Body of pancreas (tissue), 4 donors: ENCODE measurements around the gene GNRH2.

Source experiments
- POLR2A ChIP-seq, 3 donors: fragments of 450-650 bp; IDR thresholded peaks; one replicate each; pipeline ENCODE4 v1.6.1; 2016; ENCODE audit warnings: antibody characterized with exemption in 3 of 3, mild to moderate bottlenecking in 2 of 3
- TF ChIP-seq, protein P1 (sequence below), 7 experiments: fragments of 450-650 bp in 4 of 7; fragments of 200-600 bp in 3 of 7; sonication (generic) in 3 of 7; IDR thresholded peaks; one replicate each; pipeline ENCODE4 v1.5.1; 2016 to 2019; ENCODE audit warnings: antibody characterized with exemption in 7 of 7

GRCh38 chr20:3080939-3081388 is 37.5 kb downstream of the GNRH2 start:
- TF ChIP-seq, protein P1, sequence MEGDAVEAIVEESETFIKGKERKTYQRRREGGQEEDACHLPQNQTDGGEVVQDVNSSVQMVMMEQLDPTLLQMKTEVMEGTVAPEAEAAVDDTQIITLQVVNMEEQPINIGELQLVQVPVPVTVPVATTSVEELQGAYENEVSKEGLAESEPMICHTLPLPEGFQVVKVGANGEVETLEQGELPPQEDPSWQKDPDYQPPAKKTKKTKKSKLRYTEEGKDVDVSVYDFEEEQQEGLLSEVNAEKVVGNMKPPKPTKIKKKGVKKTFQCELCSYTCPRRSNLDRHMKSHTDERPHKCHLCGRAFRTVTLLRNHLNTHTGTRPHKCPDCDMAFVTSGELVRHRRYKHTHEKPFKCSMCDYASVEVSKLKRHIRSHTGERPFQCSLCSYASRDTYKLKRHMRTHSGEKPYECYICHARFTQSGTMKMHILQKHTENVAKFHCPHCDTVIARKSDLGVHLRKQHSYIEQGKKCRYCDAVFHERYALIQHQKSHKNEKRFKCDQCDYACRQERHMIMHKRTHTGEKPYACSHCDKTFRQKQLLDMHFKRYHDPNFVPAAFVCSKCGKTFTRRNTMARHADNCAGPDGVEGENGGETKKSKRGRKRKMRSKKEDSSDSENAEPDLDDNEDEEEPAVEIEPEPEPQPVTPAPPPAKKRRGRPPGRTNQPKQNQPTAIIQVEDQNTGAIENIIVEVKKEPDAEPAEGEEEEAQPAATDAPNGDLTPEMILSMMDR (IDR thresholded peaks at IDR 0.05) = no peak
- no peak for TF ChIP-seq POLR2A (IDR thresholded peaks at IDR 0.05)
